Measurements from ENCODE around the gene PRSS16.
A peak's percentile ranks its signal among the peaks of the same experiment; 100 is the strongest.
"Not testable (repeated sequence)": the region's sequence is repeated elsewhere in the genome, so short reads cannot be mapped to it uniquely, and the experiment has no call there.

Gene PRSS16

DNA sequence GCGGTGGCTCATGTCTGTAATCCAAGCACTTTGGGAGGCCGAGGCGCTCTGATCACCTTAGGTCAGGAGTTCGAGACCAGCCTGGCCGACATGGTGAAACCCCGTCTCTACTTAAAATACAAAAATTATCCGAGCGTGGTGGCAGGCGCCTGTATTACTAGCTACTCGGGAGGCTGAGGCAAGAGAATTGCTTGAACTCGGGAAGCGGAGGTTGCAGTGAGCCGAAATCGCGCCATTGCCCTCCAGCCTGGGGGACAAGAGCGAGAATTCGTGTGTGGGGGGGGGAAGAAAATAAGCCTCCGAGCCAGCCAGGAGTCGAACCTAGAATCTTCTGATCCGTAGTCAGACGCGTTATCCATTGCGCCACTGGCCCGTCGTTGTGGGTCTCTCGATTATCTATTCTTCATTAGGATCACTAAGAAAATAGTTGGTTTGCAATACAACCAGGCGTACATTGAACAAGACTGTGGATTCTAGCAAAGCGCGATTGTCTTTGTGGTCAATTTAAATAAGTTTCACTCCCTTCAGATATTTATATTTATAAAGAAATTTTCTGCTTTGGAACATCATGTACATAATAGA lies 33.9 kb upstream of the PRSS16 start:
- peak; percentile 41 for DNase-seq (ENCODE audit: low read depth)
- H3K4me3 ChIP-seq (ENCODE audit: low read depth, low read length), result no peak overlapping the region
- TF ChIP-seq, protein P1, sequence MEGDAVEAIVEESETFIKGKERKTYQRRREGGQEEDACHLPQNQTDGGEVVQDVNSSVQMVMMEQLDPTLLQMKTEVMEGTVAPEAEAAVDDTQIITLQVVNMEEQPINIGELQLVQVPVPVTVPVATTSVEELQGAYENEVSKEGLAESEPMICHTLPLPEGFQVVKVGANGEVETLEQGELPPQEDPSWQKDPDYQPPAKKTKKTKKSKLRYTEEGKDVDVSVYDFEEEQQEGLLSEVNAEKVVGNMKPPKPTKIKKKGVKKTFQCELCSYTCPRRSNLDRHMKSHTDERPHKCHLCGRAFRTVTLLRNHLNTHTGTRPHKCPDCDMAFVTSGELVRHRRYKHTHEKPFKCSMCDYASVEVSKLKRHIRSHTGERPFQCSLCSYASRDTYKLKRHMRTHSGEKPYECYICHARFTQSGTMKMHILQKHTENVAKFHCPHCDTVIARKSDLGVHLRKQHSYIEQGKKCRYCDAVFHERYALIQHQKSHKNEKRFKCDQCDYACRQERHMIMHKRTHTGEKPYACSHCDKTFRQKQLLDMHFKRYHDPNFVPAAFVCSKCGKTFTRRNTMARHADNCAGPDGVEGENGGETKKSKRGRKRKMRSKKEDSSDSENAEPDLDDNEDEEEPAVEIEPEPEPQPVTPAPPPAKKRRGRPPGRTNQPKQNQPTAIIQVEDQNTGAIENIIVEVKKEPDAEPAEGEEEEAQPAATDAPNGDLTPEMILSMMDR (conservative IDR thresholded peaks at IDR 0.05; ENCODE audit: low read depth, low read length), result no peak

DNA sequence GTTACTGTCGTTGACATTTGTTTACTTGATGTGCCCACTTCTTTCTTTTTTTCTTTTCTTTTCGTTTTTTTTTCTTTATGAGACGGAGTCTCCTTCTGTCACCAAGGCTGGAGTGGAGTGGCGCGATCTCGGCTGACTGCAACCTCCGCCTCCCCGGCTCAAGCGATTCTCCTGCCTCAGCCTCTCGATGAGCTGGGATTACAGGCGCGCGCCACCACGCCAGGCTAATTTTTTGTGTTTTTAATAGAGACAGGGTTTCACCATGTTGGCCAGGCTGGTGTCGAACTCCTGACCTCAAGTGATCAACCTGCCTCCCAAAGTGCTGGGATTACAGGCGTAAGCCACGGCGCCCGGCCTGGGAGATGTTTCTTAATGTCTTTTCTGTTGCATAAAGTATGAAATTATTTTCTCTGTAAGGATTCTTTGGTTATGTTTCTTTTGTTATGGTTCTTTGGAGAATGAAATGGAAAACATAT lies 33.3 kb upstream of the PRSS16 start:
- TF ChIP-seq, protein P1 (conservative IDR thresholded peaks at IDR 0.05; ENCODE audit: low read depth, low read length), result no peak
- peak overlapping the region; percentile 30 for H3K4me3 ChIP-seq (ENCODE audit: low read depth, low read length)
- DNase-seq (ENCODE audit: low read depth), result no peak

DNA sequence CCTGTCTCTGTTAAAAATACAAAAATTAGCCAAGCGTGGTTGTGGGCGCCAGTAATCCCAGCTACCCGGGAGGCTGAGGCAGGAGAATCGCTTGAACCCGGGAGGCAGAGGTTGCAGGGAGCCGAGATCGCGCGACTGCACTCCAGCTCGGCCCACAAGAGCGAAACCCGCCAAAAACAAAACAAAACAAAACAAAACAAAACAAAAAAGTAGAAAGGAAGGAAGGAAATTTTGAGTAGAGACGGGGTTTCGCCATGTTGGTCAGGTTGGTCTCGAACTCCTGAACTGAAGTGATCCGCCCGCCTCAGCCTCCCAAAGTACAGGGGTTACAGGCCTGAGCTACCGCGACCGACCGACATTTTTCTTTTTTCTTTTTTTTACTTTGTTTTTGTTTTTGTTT lies 30.6 kb upstream of the PRSS16 start:
- TF ChIP-seq, protein P1 (conservative IDR thresholded peaks at IDR 0.05; ENCODE audit: low read depth, low read length), result no peak
- no peak overlapping the region for H3K4me3 ChIP-seq (ENCODE audit: low read depth, low read length)
- DNase-seq (ENCODE audit: low read depth), result no peak

DNA sequence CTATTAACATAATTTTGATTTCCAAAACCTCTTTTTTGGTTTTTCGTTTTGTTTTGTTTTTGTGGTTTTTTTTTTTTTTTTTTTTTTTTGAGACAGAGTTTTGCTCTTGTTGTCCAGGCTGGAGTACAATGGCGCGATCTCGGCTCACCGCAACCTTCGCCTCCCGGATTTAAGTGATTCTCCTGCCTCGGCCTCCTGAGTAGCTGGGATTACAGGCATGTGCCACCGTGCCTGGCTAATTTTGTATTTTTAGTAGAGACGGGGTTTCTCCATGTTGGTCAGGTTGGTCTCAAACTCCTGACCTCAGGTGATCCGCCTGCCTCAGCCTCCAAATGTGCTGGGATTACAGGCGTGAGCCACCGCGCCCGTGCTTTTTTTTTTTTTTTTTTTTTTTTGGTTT lies 24.5 kb upstream of the PRSS16 start:
- not testable (repeated sequence) for H3K4me3 ChIP-seq (ENCODE audit: low read depth, low read length); DNase-seq (ENCODE audit: low read depth)

DNA sequence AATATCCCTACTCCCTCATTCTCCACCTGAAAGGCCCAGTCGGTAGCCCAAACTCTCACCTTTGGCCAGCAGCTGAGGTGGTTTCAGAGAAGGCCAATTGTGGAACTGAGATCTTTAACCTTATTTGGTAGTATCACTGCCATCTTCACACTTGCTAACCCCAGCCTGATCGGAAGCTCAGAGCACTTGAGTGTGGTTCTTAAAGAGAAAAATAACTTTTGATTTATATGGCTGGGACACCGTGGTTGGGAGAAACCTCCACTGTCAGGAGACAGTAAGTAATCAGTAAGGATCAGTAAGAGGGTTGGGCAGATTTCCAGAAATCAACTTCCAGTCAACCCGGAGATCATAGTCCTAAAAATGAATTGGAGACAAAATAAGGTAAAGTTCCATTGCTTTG lies 22.8 kb upstream of the PRSS16 start:
- no peak for DNase-seq (ENCODE audit: low read depth)
- TF ChIP-seq, protein P1 (conservative IDR thresholded peaks at IDR 0.05; ENCODE audit: low read depth, low read length), result no peak
- H3K4me3 ChIP-seq (ENCODE audit: low read depth, low read length), result no peak overlapping the region

DNA sequence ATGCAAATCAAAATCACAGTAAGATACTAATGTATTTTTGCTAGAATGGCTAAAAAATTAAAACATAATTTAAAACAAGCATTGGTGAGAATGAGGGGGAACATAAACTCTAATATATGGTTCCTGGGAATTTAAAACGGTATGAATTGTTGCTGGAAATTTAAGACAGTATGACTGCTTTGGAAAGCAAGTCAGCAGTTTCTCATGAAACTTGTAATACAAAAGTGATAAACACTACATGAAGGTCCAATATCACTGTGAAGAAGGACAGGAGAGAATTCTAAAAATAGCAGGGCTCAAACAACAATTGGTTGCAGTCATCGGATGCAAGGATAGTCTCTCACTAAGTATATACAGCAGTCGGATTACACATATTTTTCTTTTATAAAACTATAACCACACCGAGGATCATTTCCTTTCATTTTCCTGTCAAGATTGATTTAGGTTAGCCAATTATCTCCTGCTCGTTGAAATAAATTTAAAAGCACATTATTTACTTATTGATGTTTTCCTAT lies 18.5 kb upstream of the PRSS16 start:
- no peak overlapping the region for H3K4me3 ChIP-seq (ENCODE audit: low read depth, low read length)
- TF ChIP-seq, protein P1 (conservative IDR thresholded peaks at IDR 0.05; ENCODE audit: low read depth, low read length), result no peak
- no peak for DNase-seq (ENCODE audit: low read depth)

DNA sequence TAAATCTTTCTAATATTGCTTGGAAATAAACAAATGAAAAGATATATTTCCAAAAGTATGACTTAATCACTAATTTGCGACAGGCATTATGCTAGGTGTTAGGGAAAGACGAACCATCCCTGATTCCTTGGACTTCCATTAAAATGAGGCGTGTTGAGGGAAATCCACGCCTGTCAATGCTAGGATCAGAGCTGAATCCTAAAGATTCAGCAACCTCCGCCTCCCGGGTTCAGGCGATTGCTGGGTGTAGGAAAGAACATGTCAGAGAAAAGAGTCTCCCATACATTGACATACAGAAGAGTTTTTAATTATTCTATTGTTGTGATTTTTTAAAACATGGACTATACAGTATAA lies 16.8 kb upstream of the PRSS16 start:
- TF ChIP-seq, protein P1 (conservative IDR thresholded peaks at IDR 0.05; ENCODE audit: low read depth, low read length), result no peak
- H3K4me3 ChIP-seq (ENCODE audit: low read depth, low read length), result no peak overlapping the region
- DNase-seq (ENCODE audit: low read depth), result no peak
